ENCODE results near the gene RNF224. TPM values are rescaled to one million over a fixed set of nuclear protein-coding genes. Genes with fewer than 3 reads are reported as not detected.
"Not testable (repeated sequence)": the region's sequence is repeated elsewhere in the genome, so short reads cannot be mapped to it uniquely, and the experiment has no call there.

Gene RNF224
- total RNA-seq, 1 experiment from 2014 or later: 0.16 TPM

DNA sequence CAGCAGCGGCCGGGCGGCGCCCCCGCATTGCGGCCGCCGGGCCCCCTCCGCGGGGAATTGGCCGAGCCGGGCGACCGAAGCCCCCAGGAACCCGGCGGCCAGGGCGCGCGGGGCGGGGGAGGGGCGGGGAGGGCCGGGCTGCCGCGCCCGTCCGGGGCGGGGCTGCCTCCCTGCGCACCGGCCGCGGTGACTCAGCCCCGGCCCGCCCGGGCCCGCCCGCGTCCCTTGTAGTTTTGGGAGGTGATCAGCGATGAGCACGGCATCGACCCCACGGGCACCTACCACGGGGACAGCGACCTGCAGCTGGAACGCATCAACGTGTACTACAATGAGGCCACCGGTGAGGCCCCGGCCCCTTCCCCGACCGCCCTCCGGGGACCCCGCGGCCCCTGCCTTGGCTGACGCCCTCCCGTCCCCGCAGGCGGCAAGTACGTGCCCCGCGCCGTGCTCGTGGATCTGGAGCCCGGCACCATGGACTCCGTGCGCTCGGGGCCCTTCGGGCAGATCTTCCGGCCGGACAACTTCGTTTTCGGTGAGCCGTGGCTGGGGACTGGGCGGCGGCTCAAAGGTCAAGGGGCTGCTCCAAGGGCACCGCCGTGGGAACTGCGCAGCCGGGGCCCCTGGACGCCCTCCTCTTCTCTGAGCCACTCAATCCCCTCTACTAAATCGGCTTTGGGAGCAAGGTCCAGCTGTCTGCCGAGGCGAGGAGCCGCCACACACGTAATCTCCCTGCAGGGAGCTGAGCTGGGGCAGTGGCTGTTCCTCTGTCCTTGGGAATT is 14.4 kb downstream of the RNF224 start:
- peaks cover 45% of the 10 kb centered on the region for H3K36me3 Mint-ChIP-seq (ENCODE audit: insufficient read depth, unreplicated experiment)
- no peaks in the 10 kb centered on the region for H3K9me3 Mint-ChIP-seq (ENCODE audit: unreplicated experiment)
- BruUV-seq (replicated peaks): TSS peak; percentile 63
- TF ChIP-seq, protein P1, sequence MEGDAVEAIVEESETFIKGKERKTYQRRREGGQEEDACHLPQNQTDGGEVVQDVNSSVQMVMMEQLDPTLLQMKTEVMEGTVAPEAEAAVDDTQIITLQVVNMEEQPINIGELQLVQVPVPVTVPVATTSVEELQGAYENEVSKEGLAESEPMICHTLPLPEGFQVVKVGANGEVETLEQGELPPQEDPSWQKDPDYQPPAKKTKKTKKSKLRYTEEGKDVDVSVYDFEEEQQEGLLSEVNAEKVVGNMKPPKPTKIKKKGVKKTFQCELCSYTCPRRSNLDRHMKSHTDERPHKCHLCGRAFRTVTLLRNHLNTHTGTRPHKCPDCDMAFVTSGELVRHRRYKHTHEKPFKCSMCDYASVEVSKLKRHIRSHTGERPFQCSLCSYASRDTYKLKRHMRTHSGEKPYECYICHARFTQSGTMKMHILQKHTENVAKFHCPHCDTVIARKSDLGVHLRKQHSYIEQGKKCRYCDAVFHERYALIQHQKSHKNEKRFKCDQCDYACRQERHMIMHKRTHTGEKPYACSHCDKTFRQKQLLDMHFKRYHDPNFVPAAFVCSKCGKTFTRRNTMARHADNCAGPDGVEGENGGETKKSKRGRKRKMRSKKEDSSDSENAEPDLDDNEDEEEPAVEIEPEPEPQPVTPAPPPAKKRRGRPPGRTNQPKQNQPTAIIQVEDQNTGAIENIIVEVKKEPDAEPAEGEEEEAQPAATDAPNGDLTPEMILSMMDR (IDR thresholded peaks at IDR 0.05; ENCODE audit: unreplicated experiment): no peak
- H3K4me1 Mint-ChIP-seq (ENCODE audit: insufficient read depth, unreplicated experiment): peaks cover 15% of the 10 kb centered on the region
- peak overlapping the region; percentile 94 for H3K27ac Mint-ChIP-seq (ENCODE audit: low read depth, unreplicated experiment)
- H3K4me3 Mint-ChIP-seq (ENCODE audit: unreplicated experiment): peak overlapping the region; percentile 80
- DNase-seq (ENCODE audit: unreplicated experiment): peak; percentile 71
- POLR2A ChIA-PET: interaction anchor here (0.6 to 8.6 kb wide), 32 partner anchors 13 to 310 kb away, joined by 3 to 118 read pairs (median 4); partner anchors contain the start of genes ANAPC2, CYSRT1, MAN1B1 and MRPL41
- intact Hi-C loops (cut with micrococcal nuclease): loop anchor here (2.0 kb wide), 1 partner anchor 53 kb away; the partner anchor contains the start of genes ANAPC2 and SSNA1
- CTCF ChIA-PET: interaction anchor here (0.5 to 1.4 kb wide), 7 partner anchors 13 to 182 kb away, joined by 3 to 5 read pairs (median 3); partner anchors contain the start of gene RNF224
- no peaks in the 10 kb centered on the region for H3K27me3 Mint-ChIP-seq (ENCODE audit: insufficient read depth, unreplicated experiment)

DNA sequence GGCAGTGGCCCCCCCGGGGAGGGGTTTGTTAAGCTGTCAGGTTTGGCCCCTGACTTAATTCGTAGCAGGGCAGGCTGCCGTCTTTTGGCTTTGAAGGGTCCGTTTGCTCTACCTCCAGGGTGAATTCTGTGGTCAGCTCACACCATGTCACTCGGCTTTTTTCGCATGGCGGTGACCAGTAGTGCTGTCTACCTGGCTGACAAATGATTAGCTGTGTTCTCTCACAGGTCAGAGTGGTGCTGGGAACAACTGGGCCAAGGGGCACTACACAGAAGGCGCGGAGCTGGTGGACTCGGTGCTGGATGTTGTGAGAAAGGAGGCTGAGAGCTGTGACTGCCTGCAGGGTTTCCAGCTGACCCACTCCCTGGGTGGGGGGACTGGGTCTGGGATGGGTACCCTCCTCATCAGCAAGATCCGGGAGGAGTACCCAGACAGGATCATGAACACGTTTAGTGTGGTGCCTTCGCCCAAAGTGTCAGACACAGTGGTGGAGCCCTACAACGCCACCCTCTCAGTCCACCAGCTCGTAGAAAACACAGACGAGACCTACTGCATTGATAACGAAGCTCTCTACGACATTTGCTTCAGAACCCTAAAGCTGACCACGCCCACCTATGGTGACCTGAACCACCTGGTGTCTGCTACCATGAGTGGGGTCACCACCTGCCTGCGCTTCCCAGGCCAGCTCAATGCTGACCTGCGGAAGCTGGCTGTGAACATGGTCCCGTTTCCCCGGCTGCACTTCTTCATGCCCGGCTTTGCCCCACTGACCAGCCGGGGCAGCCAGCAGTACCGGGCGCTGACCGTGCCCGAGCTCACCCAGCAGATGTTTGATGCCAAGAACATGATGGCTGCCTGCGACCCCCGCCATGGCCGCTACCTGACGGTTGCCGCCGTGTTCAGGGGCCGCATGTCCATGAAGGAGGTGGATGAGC is 15.2 kb downstream of the RNF224 start:
- H3K4me1 Mint-ChIP-seq (ENCODE audit: insufficient read depth, unreplicated experiment): peaks cover 15% of the 10 kb centered on the region
- H3K9me3 Mint-ChIP-seq (ENCODE audit: unreplicated experiment): no peaks in the 10 kb centered on the region
- peak overlapping the region; percentile 94 for H3K27ac Mint-ChIP-seq (ENCODE audit: low read depth, unreplicated experiment)
- BruUV-seq (replicated peaks): no TSS peak
- peaks cover 45% of the 10 kb centered on the region for H3K36me3 Mint-ChIP-seq (ENCODE audit: insufficient read depth, unreplicated experiment)
- DNase-seq (ENCODE audit: unreplicated experiment): no peak
- ChIA-PET POLR2A (interaction anchor here (0.6 to 8.6 kb wide), 10 partner anchors 12 to 240 kb away, joined by 3 to 118 read pairs (median 3); partner anchors contain the start of genes ANAPC2, NELFB, SSNA1 and TPRN), CTCF (interaction anchor here (0.5 to 1.4 kb wide), 7 partner anchors 12 to 283 kb away, joined by 3 to 5 read pairs (median 3); partner anchors contain the start of gene RNF224)
- TF ChIP-seq, protein P1 (IDR thresholded peaks at IDR 0.05; ENCODE audit: unreplicated experiment): no peak
- intact Hi-C loops (cut with micrococcal nuclease): no loop called here
- peak overlapping the region; percentile 80 for H3K4me3 Mint-ChIP-seq (ENCODE audit: unreplicated experiment)
- no peaks in the 10 kb centered on the region for H3K27me3 Mint-ChIP-seq (ENCODE audit: insufficient read depth, unreplicated experiment)

DNA sequence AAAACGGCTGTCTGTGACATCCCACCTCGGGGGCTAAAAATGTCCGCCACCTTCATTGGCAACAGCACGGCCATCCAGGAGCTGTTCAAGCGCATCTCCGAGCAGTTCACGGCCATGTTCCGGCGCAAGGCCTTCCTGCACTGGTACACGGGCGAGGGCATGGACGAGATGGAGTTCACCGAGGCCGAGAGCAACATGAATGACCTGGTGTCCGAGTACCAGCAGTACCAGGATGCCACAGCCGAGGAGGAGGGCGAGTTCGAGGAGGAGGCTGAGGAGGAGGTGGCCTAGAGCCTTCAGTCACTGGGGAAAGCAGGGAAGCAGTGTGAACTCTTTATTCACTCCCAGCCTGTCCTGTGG is 15.9 kb downstream of the RNF224 start:
- BruUV-seq (replicated peaks); DNase-seq (ENCODE audit: unreplicated experiment); H3K9me3 Mint-ChIP-seq (ENCODE audit: unreplicated experiment); H3K27me3 Mint-ChIP-seq (ENCODE audit: insufficient read depth, unreplicated experiment); intact Hi-C loops (cut with micrococcal nuclease): not testable (repeated sequence)
- POLR2A ChIA-PET: interaction anchor here (1.2 to 8.6 kb wide), 3 partner anchors 12 to 239 kb away, joined by 4 to 118 read pairs (median 5); partner anchors contain the start of gene NELFB
- CTCF ChIA-PET: interaction anchor here (0.9 to 1.4 kb wide), 2 partner anchors 16 to 24 kb away, joined by 3 to 5 read pairs; partner anchors contain the start of gene RNF224
- Mint-ChIP-seq H3K4me3 (ENCODE audit: unreplicated experiment) (peak overlapping the region; percentile 80), H3K4me1 (ENCODE audit: insufficient read depth, unreplicated experiment) (peaks cover 15% of the 10 kb centered on the region), H3K36me3 (ENCODE audit: insufficient read depth, unreplicated experiment) (peaks cover 45% of the 10 kb centered on the region), H3K27ac (ENCODE audit: low read depth, unreplicated experiment) (peak overlapping the region; percentile 23)

GRCh38 chr9:137243626-137244485 is 16.6 kb downstream of the RNF224 start:
- Mint-ChIP-seq H3K9me3 (ENCODE audit: unreplicated experiment) (no peaks in the 10 kb centered on the region), H3K4me3 (ENCODE audit: unreplicated experiment) (peak overlapping the region; percentile 80), H3K27ac (ENCODE audit: low read depth, unreplicated experiment) (peak overlapping the region; percentile 23), H3K4me1 (ENCODE audit: insufficient read depth, unreplicated experiment) (peaks cover 15% of the 10 kb centered on the region), H3K27me3 (ENCODE audit: insufficient read depth, unreplicated experiment) (no peaks in the 10 kb centered on the region), H3K36me3 (ENCODE audit: insufficient read depth, unreplicated experiment) (peaks cover 45% of the 10 kb centered on the region)
- TF ChIP-seq, protein P1 (IDR thresholded peaks at IDR 0.05; ENCODE audit: unreplicated experiment): no peak
- BruUV-seq (replicated peaks): no TSS peak
- ChIA-PET CTCF (interaction anchor here (0.6 to 1.3 kb wide), 3 partner anchors 10 to 179 kb away, joined by 3 to 11 read pairs (median 4); partner anchors contain the start of gene NELFB), POLR2A (interaction anchor here (0.6 to 8.6 kb wide), 2 partner anchors 11 to 200 kb away, joined by 3 to 118 read pairs; partner anchors contain the start of gene NELFB)
- intact Hi-C loops (cut with micrococcal nuclease): no loop called here
- DNase-seq (ENCODE audit: unreplicated experiment): peak; percentile 38
